ENCODE results near the gene PTH2R.
"Not testable (repeated sequence)": the region's sequence is repeated elsewhere in the genome, so short reads cannot be mapped to it uniquely, and the experiment has no call there.

The PTH2R gene

GRCh38 chr2:208488686-208489564 is 82.3 kb downstream of the PTH2R start:
- no peak for DNase-seq

- DNase-seq: no peak
These were observed 83.1 kb downstream of the PTH2R start for GRCh38 chr2:208489687-208490086.

DNA sequence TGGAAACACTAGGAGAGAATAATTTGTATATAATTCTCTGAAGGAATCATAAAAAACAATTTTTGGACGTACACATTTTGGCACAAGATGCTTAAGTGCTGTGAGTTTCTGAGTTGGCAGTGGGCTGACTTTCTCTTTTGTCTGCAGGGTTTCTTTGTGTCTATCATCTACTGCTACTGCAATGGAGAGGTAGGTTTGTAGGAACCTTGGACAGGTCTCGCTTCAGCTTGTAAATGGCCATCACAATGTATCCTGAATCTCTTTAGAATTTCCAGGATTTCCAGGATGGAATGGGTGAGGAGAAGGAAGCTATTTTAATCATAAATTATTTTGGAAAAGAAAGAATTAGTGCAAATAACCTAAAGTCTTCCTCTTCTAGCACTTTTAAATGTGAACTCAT is 83.9 kb downstream of the PTH2R start:
- DNase-seq: no peak

GRCh38 chr2:208491641-208492040 is 85.0 kb downstream of the PTH2R start:
- DNase-seq: peak; percentile 68

DNA sequence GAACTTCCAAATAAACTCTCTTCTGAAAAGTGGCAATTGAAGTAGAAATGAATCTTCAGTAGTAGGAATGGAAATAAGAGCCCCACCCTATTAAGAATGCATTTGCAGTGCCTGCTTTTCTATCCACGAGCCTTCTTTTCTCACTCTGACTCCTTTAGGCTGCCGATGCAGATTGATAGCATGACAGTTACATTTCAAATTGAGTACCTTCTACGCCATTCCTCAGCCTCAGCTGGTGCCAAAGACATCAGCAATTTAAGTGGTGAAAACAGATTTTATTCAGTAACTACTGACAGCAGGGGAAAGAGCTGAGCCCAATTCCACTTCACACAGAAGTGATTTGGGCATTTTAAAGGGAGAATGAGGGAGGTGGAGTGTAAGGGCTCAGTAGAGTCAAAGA is 85.5 kb downstream of the PTH2R start:
- DNase-seq: no peak

DNA sequence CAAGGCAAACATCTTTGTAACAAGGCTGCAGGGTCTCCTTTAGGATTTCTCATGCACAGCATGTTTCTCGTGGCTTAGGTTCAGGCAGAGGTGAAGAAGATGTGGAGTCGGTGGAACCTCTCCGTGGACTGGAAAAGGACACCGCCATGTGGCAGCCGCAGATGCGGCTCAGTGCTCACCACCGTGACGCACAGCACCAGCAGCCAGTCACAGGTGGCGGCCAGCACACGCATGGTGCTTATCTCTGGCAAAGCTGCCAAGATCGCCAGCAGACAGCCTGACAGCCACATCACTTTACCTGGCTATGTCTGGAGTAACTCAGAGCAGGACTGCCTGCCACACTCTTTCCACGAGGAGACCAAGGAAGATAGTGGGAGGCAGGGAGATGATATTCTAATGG is 86.6 kb downstream of the PTH2R start:
- DNase-seq: no peak

- DNase-seq: no peak
These were observed 89.5 kb downstream of the PTH2R start for GRCh38 chr2:208496129-208496528.

DNA sequence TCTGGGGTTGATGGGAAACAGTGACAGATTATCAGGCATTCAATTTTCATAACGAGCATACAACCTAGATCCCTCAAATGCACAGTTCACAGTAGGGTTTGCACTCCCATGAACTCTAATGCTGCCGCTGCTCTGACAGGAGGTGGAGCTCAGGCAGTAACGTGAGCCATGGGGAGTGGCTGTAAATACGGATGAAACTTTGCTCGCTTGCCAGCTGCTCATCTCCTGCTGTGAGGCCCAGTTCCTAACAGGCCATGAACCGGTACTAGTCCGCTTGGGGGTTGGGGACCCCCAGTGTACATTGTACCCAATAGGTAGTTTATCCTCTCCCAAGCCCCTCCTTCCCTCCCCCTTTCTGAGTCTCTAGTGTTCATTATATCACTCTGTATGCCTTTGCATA is 94.6 kb downstream of the PTH2R start:
- no peak for DNase-seq

DNA sequence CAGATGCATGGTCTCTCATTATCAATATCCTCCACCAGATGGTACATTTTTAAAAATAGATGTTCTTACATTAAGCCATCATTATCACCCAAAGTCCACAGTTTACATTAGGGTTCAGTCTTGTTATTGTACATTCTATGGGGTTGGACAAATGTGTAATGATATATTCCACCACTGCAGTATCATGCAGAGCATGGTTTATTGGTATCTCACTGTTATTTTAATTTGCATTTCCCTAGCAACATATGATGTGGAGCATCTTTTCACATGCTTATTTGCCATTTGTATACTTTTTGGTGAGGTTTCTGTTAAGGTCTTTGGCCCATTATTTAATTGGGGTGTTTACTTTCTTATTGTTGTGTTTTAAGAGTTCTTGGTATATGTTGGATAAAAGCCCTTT is 95.7 kb downstream of the PTH2R start:
- DNase-seq: no peak

GRCh38 chr2:208505365-208505764 is 98.8 kb downstream of the PTH2R start:
- not testable (repeated sequence) for DNase-seq

DNA sequence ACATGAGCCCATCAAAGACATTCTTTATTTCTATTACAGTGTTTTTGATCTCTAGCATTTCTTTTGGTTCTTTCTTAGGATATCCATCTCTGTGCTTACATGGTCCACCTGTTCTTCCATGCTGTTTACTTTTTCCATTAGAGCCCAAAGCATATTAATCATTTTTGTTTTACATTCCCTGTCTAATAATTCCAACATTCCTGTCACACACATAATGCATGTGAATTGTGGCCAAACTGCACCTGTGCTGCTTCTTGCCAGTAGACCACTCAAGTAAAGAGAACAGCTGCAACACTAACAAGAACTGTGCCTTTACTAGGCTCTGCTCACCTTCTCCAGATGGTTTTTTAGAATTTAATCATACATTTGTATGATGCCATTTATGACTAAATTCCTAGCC is 103.0 kb downstream of the PTH2R start:
- DNase-seq: no peak

- no peak for DNase-seq
These were observed 104.4 kb downstream of the PTH2R start for GRCh38 chr2:208511016-208511415.

DNA sequence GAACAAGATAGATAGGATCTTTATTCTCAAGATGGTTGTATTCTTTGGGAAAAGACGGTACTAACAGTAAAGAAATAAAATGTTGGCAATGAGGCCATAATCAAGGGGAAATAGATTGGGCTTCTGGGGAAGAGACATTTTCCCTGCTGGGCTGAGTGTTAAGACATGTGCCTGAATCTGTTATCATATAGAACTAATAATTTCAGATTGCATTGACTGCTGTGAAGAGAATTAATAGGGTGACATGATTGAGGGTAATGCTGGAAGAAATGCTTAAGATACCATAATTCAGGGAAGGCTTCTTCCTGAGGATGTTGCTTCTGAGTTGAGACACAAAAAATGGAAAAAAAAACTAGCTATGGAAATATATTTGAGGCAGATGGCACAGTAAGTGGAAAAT is 105.0 kb downstream of the PTH2R start:
- no peak for DNase-seq

DNA sequence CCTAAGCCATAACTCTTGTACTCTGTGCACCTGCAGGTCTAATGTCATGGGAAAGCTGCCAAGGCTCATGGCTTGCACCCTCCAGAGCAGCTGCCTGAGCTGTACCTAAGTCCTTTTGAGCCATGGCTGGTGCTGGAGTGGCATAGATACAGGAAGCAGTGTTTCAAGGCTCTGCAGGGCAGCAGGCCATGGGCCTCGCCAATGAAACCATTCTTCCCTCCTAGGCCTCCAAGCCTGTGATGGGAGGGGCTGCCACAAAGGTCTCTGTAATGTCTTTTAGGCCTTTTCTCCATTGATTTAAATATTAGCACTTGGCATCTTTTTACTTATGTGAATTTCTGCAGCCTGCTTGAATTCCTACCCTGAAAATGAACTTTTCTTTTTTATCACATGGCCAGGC is 108.5 kb downstream of the PTH2R start:
- DNase-seq: no peak

DNA sequence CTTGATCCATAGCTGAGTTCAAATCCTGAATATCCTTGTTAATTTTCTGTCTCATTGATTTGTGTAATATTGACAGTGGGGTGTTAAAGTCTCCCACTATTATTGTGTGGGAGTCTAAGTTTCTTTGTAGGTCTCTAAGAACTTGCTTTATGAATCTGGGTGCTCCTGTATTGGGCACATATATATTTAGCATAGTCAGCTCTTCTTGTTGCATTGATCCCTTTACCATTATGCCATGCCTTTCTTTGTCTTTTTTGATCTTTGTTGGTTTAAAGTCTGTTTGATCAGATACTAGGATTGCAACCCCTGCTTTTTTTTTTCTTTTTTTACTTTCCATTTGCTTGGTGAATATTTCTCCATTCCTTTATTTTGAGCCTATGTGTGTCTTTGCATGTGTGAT is 116.5 kb downstream of the PTH2R start:
- not testable (repeated sequence) for DNase-seq

- not testable (repeated sequence) for DNase-seq
These were observed 118.6 kb downstream of the PTH2R start for GRCh38 chr2:208525165-208525564.

- no peak for DNase-seq
These were observed 123.2 kb downstream of the PTH2R start for GRCh38 chr2:208529796-208530195.

DNA sequence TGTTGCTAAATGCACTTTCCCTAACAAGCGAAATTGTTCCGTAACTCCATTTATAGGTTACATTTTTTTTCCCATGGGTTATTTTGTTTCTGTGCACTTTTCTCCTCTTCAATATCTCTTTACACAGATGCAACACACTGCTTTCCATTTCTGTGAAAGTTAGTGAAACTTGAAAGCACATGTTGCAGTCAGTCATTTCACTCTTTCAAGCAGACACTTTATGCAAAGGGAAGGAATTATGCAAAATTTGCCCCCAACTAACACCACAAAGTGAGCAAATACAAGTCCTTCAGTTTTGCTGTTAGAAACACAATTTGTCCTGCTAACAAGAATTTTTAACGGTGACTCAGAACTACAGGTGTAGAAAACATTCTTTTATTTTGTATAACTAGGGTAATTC is 124.8 kb downstream of the PTH2R start:
- DNase-seq: no peak

GRCh38 chr2:208535578-208535977 is 129.0 kb downstream of the PTH2R start:
- not testable (repeated sequence) for DNase-seq

DNA sequence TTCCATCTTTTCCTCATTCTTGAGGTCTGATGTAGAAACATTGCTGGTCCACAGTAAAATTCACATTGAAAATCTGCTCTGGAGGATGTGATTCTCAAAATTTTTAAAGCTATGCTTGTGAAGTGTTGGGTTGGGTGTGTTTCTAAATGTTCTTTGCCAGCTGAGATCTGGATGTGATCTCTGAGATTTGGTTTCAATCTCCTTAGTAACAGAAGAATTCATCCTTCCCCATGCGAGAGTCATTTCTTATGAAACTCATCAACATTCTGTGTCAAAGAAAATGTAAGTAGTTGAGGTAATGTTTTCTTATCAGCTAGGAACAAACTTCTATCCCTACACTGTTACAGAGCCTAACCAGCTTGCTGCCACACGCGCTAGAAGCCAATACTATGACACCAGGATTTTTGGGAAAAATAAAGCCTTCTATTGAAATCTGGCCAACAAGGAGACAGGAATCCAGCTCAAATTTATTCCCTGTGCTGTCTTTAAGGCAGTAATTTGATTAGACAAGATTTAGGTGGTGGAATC is 134.9 kb downstream of the PTH2R start:
- no peak for DNase-seq

GRCh38 chr2:208541989-208542464 is 135.4 kb downstream of the PTH2R start:
- DNase-seq: peak; percentile 45

DNA sequence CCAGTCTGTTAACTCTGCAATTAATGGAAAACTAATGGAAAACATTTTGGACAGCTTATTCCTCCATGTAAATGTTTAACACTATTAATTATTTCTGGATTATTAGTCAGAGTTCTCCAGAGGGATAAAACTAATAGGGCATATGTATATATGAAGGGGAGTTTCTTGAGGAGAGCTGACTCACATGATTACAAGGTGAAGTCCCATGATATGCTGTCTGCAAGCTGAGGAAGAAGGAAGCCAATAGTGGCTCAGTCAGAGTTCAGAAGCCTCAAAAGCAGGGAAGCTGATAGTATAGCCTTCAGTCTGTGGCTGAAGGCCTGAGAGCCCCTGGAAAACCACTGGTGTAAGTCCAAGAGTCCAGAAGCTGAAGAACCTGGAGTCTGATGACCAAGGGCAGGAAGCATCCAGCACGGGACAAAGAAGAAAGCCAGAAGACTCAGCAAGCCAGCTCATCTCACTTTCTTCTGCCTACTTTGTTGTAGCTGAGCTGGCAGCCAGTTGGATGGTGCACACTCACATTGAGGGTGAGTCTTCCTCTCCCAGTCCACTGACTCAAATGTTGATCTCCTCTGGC is 136.0 kb downstream of the PTH2R start:
- no peak for DNase-seq

Data from GF-D8 (cell line).